IgD-negative memory B cell (primary cell): ENCODE measurements around the gene POLR2L. TPM values are rescaled to one million over a fixed set of nuclear protein-coding genes. Genes with fewer than 3 reads are reported as not detected.

Experiments
- H3K27ac Mint-ChIP-seq, 3 donors: one replicate each; pipeline ENCODE4 v1.8.0; 2020 to 2022; ENCODE audit warnings: mild to moderate bottlenecking in 3 of 3, mixed read lengths in 3 of 3, moderate library complexity in 1 of 3
- H3K27me3 Mint-ChIP-seq: one replicate; pipeline ENCODE4 v1.8.0; 2021; ENCODE audit warnings: mixed read lengths
- H3K36me3 Mint-ChIP-seq: one replicate; pipeline ENCODE4 v1.8.0; 2020; ENCODE audit warnings: mild to moderate bottlenecking, mixed read lengths
- H3K4me1 Mint-ChIP-seq, 3 donors: one replicate each; pipeline ENCODE4 v1.8.0; 2020 to 2022; ENCODE audit warnings: mixed read lengths in 3 of 3, mild to moderate bottlenecking in 1 of 3
- H3K4me3 Mint-ChIP-seq, 4 donors: one replicate each; pipeline ENCODE4 v1.8.0; 2020 to 2022; ENCODE audit warnings: mild to moderate bottlenecking in 4 of 4, mixed read lengths in 4 of 4, moderate library complexity in 3 of 4
- H3K9me3 Mint-ChIP-seq, 3 donors: one replicate each; pipeline ENCODE4 v1.8.0; 2020 to 2021; ENCODE audit warnings: mixed read lengths in 3 of 3, mild to moderate bottlenecking in 1 of 3
- polyA plus RNA-seq: library from polyadenylated mRNA; unstranded; fragments of 300-500 nt; fragmentation: Illumina TruSeq; gene quantifications from one replicate; pipeline ENCODE4 v1.2.3, GENCODE V29; 2021

The POLR2L gene
- polyA plus RNA-seq, 1 donor from 2014 or later: 96.7 TPM

- peaks cover 4% of the 10 kb centered on the region for H3K36me3 Mint-ChIP-seq
- H3K27ac Mint-ChIP-seq: peak overlapping the region in 1 of 3 donors; percentile 32
- peaks cover 16 to 18% (median 18%) of the 10 kb centered on the region in 3 donors for H3K4me1 Mint-ChIP-seq
- peak overlapping the region; percentile 8 to 85 (median 72) for H3K4me3 Mint-ChIP-seq
- peaks cover 7% of the 10 kb centered on the region for H3K27me3 Mint-ChIP-seq
- no peaks in the 10 kb centered on the region for H3K9me3 Mint-ChIP-seq
Observed at GRCh38 chr11:831961-832528, 10.3 kb downstream of the POLR2L start.

- Mint-ChIP-seq H3K36me3 (peaks cover 4% of the 10 kb centered on the region), H3K27ac (peak overlapping the region in 1 of 3 donors; percentile 76), H3K9me3 (no peaks in the 10 kb centered on the region), H3K4me3 (peak overlapping the region; percentile 8 to 85 (median 50)), H3K4me1 (peaks cover 18 to 20% (median 18%) of the 10 kb centered on the region in 3 donors), H3K27me3 (peaks cover 7% of the 10 kb centered on the region)
Observed at GRCh38 chr11:831118-831864, 11.0 kb downstream of the POLR2L start.

GRCh38 chr11:830295-831117, 11.8 kb downstream of the POLR2L start:
- Mint-ChIP-seq H3K36me3 (peaks cover 2% of the 10 kb centered on the region), H3K9me3 (no peaks in the 10 kb centered on the region), H3K4me3 (peak overlapping the region; percentile 78 to 90 (median 84)), H3K27ac (peak overlapping the region in 1 of 3 donors; percentile 76), H3K4me1 (peaks cover 18 to 20% (median 18%) of the 10 kb centered on the region in 3 donors), H3K27me3 (peaks cover 7% of the 10 kb centered on the region)

- H3K9me3 Mint-ChIP-seq: no peaks in the 10 kb centered on the region
- peak overlapping the region; percentile 78 to 90 (median 84) for H3K4me3 Mint-ChIP-seq
- H3K27ac Mint-ChIP-seq: peak overlapping the region in 2 of 3 donors; percentile 48 to 76
- peaks cover 18 to 20% (median 18%) of the 10 kb centered on the region in 3 donors for H3K4me1 Mint-ChIP-seq
- peaks cover 7% of the 10 kb centered on the region for H3K27me3 Mint-ChIP-seq
- peaks cover 2% of the 10 kb centered on the region for H3K36me3 Mint-ChIP-seq
Observed at GRCh38 chr11:829847-830294, 12.5 kb downstream of the POLR2L start.

- H3K36me3 Mint-ChIP-seq: peaks cover 2% of the 10 kb centered on the region
- peaks cover 7% of the 10 kb centered on the region for H3K27me3 Mint-ChIP-seq
- H3K9me3 Mint-ChIP-seq: no peaks in the 10 kb centered on the region
- peak overlapping the region; percentile 78 to 90 (median 84) for H3K4me3 Mint-ChIP-seq
- H3K27ac Mint-ChIP-seq: peak overlapping the region in 2 of 3 donors; percentile 48 to 76
- H3K4me1 Mint-ChIP-seq: peaks cover 17 to 20% (median 18%) of the 10 kb centered on the region in 3 donors
Observed at GRCh38 chr11:829176-829846, 13.0 kb downstream of the POLR2L start.

- Mint-ChIP-seq H3K9me3 (no peaks in the 10 kb centered on the region), H3K4me1 (peaks cover 12 to 20% (median 18%) of the 10 kb centered on the region in 3 donors), H3K36me3 (peaks cover 2% of the 10 kb centered on the region), H3K27ac (peak overlapping the region in 2 of 3 donors; percentile 39 to 48), H3K4me3 (peak overlapping the region in 3 of 4 donors; percentile 85 to 98 (median 96)), H3K27me3 (peaks cover 7% of the 10 kb centered on the region)
Observed at GRCh38 chr11:828506-829175, 13.7 kb downstream of the POLR2L start.

GRCh38 chr11:827897-828192, 14.5 kb downstream of the POLR2L start, which contains the start of gene CRACR2B:
Gene CRACR2B, plus strand, starts transcription at chr11:827919. Its CDS starts 689 bp downstream, at chr11:828608.
- peaks cover 7% of the 10 kb centered on the region for H3K27me3 Mint-ChIP-seq
- peaks cover 12 to 20% (median 18%) of the 10 kb centered on the region in 3 donors for H3K4me1 Mint-ChIP-seq
- H3K36me3 Mint-ChIP-seq: peaks cover 3% of the 10 kb centered on the region
- H3K9me3 Mint-ChIP-seq: no peaks in the 10 kb centered on the region
- H3K4me3 Mint-ChIP-seq: peak within 1 kb of the TSS; percentile 83 to 98 (median 92)
- H3K27ac Mint-ChIP-seq: peak within 1 kb of the TSS in 2 of 3 donors; percentile 71 to 84

GRCh38 chr11:827146-827896, 15.0 kb downstream of the POLR2L start:
- Mint-ChIP-seq H3K27ac (peak overlapping the region in 2 of 3 donors; percentile 49 to 84), H3K4me1 (peaks cover 12 to 20% (median 18%) of the 10 kb centered on the region in 3 donors), H3K27me3 (peaks cover 7% of the 10 kb centered on the region), H3K4me3 (peak overlapping the region; percentile 83 to 98 (median 90)), H3K36me3 (peaks cover 3% of the 10 kb centered on the region), H3K9me3 (no peaks in the 10 kb centered on the region)

GRCh38 chr11:826836-827145, 15.5 kb downstream of the POLR2L start:
- peak overlapping the region in 2 of 3 donors; percentile 71 to 93 for H3K27ac Mint-ChIP-seq
- peaks cover 7% of the 10 kb centered on the region for H3K27me3 Mint-ChIP-seq
- peaks cover 11 to 21% (median 20%) of the 10 kb centered on the region in 3 donors for H3K4me1 Mint-ChIP-seq

GRCh38 chr11:826227-826621, 16.1 kb downstream of the POLR2L start:
- peak overlapping the region; percentile 80 to 91 (median 88) for H3K4me3 Mint-ChIP-seq

More at GRCh38 chr11:826836-827145, 15.5 kb downstream of the POLR2L start:
- Mint-ChIP-seq H3K9me3 (no peaks in the 10 kb centered on the region), H3K4me3 (peak overlapping the region; percentile 80 to 91 (median 88)), H3K36me3 (peaks cover 3% of the 10 kb centered on the region)

GRCh38 chr11:825366-826226, 16.7 kb downstream of the POLR2L start:
- H3K27ac Mint-ChIP-seq: no peak overlapping the region
- H3K4me1 Mint-ChIP-seq: peaks cover 8 to 27% (median 25%) of the 10 kb centered on the region in 3 donors
- no peaks in the 10 kb centered on the region for H3K9me3 Mint-ChIP-seq
- peaks cover 5% of the 10 kb centered on the region for H3K27me3 Mint-ChIP-seq
- peaks cover 3% of the 10 kb centered on the region for H3K36me3 Mint-ChIP-seq
- peak overlapping the region in 1 of 4 donors; percentile 88 for H3K4me3 Mint-ChIP-seq

More at GRCh38 chr11:826227-826621, 16.1 kb downstream of the POLR2L start:
- Mint-ChIP-seq H3K36me3 (peaks cover 3% of the 10 kb centered on the region), H3K27ac (peak overlapping the region in 2 of 3 donors; percentile 71 to 93), H3K9me3 (no peaks in the 10 kb centered on the region), H3K27me3 (peaks cover 5% of the 10 kb centered on the region), H3K4me1 (peaks cover 8 to 21% (median 20%) of the 10 kb centered on the region in 3 donors)

- Mint-ChIP-seq H3K36me3 (peaks cover 3% of the 10 kb centered on the region), H3K27ac (no peak overlapping the region), H3K9me3 (no peaks in the 10 kb centered on the region), H3K4me1 (peaks cover 11 to 27% (median 25%) of the 10 kb centered on the region in 3 donors), H3K27me3 (peaks cover 5% of the 10 kb centered on the region), H3K4me3 (peak overlapping the region in 1 of 4 donors; percentile 29)
Observed at GRCh38 chr11:824942-825341, 17.4 kb downstream of the POLR2L start.
